Measurements from ENCODE around the gene RNF144A. TPM values are rescaled to one million over a fixed set of nuclear protein-coding genes. Genes with fewer than 3 reads are reported as not detected.

The RNF144A gene
- total RNA-seq, 1 donor from 2014 or later, result 0.26 TPM

DNA sequence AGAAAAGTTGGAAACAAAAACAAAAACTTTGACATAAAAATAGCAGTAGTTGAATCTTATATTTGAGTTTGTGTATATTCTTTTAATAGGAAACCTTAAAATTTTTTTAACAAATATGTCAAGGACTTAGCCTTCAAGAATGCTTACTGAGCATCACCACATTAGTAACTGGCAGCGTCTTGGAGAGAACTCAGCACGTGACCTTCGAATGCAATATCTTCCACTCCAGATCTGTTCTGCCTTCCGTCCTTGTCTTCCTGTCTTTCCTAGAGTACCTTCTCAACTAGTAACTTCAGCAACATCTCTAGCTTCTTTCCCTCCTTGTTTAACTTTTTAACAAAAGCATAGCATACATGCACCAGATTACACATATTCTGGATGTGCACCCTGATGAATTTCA lies 38.7 kb upstream of the RNF144A start:
- H3K4me3 ChIP-seq (ENCODE audit: low read depth, low read length), result no peak overlapping the region
- FAIRE-seq (no peak), DNase-seq (ENCODE audit: low read depth) (no peak)
- H3K27me3 ChIP-seq (ENCODE audit: control insufficient read depth, insufficient read depth, low read length), result no peaks in the 10 kb centered on the region
- TF ChIP-seq, protein P1, sequence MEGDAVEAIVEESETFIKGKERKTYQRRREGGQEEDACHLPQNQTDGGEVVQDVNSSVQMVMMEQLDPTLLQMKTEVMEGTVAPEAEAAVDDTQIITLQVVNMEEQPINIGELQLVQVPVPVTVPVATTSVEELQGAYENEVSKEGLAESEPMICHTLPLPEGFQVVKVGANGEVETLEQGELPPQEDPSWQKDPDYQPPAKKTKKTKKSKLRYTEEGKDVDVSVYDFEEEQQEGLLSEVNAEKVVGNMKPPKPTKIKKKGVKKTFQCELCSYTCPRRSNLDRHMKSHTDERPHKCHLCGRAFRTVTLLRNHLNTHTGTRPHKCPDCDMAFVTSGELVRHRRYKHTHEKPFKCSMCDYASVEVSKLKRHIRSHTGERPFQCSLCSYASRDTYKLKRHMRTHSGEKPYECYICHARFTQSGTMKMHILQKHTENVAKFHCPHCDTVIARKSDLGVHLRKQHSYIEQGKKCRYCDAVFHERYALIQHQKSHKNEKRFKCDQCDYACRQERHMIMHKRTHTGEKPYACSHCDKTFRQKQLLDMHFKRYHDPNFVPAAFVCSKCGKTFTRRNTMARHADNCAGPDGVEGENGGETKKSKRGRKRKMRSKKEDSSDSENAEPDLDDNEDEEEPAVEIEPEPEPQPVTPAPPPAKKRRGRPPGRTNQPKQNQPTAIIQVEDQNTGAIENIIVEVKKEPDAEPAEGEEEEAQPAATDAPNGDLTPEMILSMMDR (IDR thresholded peaks at IDR 0.05; ENCODE audit: insufficient read depth, low read length, severe bottlenecking), result no peak
- no peaks in the 10 kb centered on the region for H3K36me3 ChIP-seq (ENCODE audit: control insufficient read depth, insufficient read depth, low read length)

DNA sequence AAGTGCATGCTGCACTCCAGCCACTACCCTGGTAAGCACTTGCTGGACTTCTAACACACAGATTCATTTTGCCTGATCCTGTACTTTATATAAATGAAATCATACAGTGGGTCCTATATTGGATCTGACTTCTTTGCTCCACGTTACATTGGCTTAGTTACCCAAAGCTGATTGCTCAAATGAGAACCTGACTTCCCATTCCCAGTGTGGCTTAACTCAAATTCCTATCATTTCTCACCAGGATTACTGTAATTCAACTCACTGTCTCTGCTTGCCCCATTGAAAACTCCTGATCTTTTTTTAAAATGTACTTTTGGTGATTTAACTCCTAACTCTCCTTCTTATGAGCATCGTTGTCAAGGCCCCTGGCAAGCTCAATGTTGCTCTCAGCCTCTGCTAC lies 38.2 kb upstream of the RNF144A start:
- H3K36me3 ChIP-seq (ENCODE audit: control insufficient read depth, insufficient read depth, low read length), result no peaks in the 10 kb centered on the region
- no peak for FAIRE-seq
- TF ChIP-seq, protein P1 (IDR thresholded peaks at IDR 0.05; ENCODE audit: insufficient read depth, low read length, severe bottlenecking), result no peak
- H3K4me3 ChIP-seq (ENCODE audit: low read depth, low read length), result no peak overlapping the region
- no peaks in the 10 kb centered on the region for H3K27me3 ChIP-seq (ENCODE audit: control insufficient read depth, insufficient read depth, low read length)
- no peak for DNase-seq (ENCODE audit: low read depth)

DNA sequence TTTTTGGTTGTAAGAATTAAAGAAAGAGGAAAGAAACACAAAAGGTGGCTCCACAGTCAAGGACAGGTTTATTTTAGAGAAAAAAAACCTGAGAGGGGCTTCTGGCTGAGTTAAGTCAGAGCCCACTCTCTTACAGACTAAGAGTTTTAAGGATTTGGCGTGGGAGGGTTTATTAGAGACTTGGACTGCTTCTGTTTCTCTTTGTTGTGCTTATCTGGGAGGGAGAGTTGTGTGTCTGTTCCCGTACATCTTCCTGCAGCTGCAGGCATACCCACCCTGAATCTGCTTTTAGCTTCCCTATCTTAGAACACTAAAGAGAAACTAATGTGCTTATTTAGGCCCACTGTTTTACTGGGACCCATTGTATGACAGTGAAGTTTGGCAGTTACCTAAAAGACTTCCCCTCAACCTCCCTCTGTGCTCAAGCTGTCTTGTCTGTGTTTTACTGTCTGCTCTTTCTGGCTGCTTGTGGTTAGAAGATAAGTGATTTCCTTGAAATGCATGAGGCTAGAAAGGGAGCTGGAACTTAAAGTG lies 36.9 kb upstream of the RNF144A start:
- FAIRE-seq (no peak), DNase-seq (ENCODE audit: low read depth) (no peak)

GRCh38 chr2:6881046-6881445 lies 36.2 kb upstream of the RNF144A start:
- Histone ChIP-seq H3K27me3 (ENCODE audit: control insufficient read depth, insufficient read depth, low read length) (no peaks in the 10 kb centered on the region), H3K4me3 (ENCODE audit: low read depth, low read length) (no peak overlapping the region), H3K36me3 (ENCODE audit: control insufficient read depth, insufficient read depth, low read length) (no peaks in the 10 kb centered on the region)
- TF ChIP-seq, protein P1 (IDR thresholded peaks at IDR 0.05; ENCODE audit: insufficient read depth, low read length, severe bottlenecking), result no peak
- no peak for DNase-seq (ENCODE audit: low read depth)
- FAIRE-seq, result no peak

More for the DNA sequence above, 36.9 kb upstream of the RNF144A start:
- TF ChIP-seq, protein P1 (IDR thresholded peaks at IDR 0.05; ENCODE audit: insufficient read depth, low read length, severe bottlenecking), result no peak
- Histone ChIP-seq H3K36me3 (ENCODE audit: control insufficient read depth, insufficient read depth, low read length) (no peaks in the 10 kb centered on the region), H3K4me3 (ENCODE audit: low read depth, low read length) (no peak overlapping the region), H3K27me3 (ENCODE audit: control insufficient read depth, insufficient read depth, low read length) (no peaks in the 10 kb centered on the region)

- TF ChIP-seq, protein P1 (IDR thresholded peaks at IDR 0.05; ENCODE audit: insufficient read depth, low read length, severe bottlenecking), result no peak
- H3K27me3 ChIP-seq (ENCODE audit: control insufficient read depth, insufficient read depth, low read length), result no peaks in the 10 kb centered on the region
- no peak overlapping the region for H3K4me3 ChIP-seq (ENCODE audit: low read depth, low read length)
- FAIRE-seq (no peak), DNase-seq (ENCODE audit: low read depth) (no peak)
- no peaks in the 10 kb centered on the region for H3K36me3 ChIP-seq (ENCODE audit: control insufficient read depth, insufficient read depth, low read length)
Observed at GRCh38 chr2:6881516-6881915, 35.7 kb upstream of the RNF144A start.

DNA sequence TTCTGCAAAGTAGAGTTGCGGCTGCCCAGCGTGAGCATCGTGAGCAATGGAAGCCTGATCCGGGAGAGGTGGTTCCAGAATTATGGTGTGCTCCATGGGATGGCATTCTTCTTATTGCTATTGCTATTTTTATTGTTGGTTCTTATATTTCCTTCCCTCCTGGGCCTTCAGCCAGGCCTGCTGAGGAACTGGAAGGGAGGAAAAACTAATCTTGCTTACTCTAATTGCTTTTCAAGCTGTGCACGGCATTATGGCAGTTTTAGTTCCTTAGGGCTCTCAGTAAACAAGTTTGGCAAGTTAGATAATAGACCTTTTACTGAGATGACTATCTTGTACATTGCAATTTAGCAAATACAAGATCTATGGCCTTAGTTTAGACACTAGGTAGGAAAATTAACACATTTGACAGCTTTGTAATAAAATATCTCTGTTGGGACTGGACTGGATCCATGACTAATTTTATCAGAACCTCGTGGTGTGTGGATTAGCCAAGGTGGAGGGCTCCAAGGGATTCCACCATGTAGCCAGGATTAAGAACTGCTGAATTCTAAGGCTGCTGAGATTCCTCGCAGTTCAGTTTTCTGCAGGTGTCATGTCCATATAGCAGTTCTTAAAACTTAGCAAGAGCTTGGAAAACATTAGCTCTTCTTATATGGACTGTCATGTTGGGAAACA lies 33.6 kb upstream of the RNF144A start:
- TF ChIP-seq, protein P1 (IDR thresholded peaks at IDR 0.05; ENCODE audit: insufficient read depth, low read length, severe bottlenecking), result no peak
- no peak overlapping the region for H3K4me3 ChIP-seq (ENCODE audit: low read depth, low read length)
- H3K36me3 ChIP-seq (ENCODE audit: control insufficient read depth, insufficient read depth, low read length), result no peaks in the 10 kb centered on the region
- H3K27me3 ChIP-seq (ENCODE audit: control insufficient read depth, insufficient read depth, low read length), result no peaks in the 10 kb centered on the region
- DNase-seq (ENCODE audit: low read depth) (no peak), FAIRE-seq (no peak)
